K562 (cell line): Measurements from ENCODE around the gene KLHL6. TPM values are rescaled to one million over a fixed set of nuclear protein-coding genes. Genes with fewer than 3 reads are reported as not detected.

Experiments
- polyA plus RNA-seq, 8 experiments: library from polyadenylated mRNA; depleted of rRNA in 4 of 8; stranded (reverse) in 5 of 8; unstranded in 3 of 8; fragments of >200 nt; fragmentation: Nextera tagmentation in 2 of 8; fragmentation: Illumina TruSeq in 1 of 8; extraction: Ambion mirVana in 2 of 8; extraction: Trizol in 1 of 8; gene quantifications; 2 replicates each; pipeline versions ENCODE4 v1.2.1 to v1.2.3, GENCODE V29; 2011 to 2014; ENCODE audit warnings: inconsistent platforms in 1 of 8, missing spikeins in 1 of 8
- small RNA-seq: library from RNA; depleted of rRNA; stranded (forward); fragments of <200 nt; gene quantifications from one replicate; pipeline ENCODE3, GENCODE V24; 2014
- total RNA-seq, 7 experiments: library from RNA; depleted of rRNA in 6 of 7; stranded (reverse); fragments of >200 nt in 6 of 7; fragmentation: Illumina TruSeq in 2 of 7; extraction: Trizol in 2 of 7; gene quantifications; 2 replicates each; pipeline versions ENCODE4 v1.2.1 to v1.2.3, GENCODE V29; 2011 to 2021; ENCODE audit warnings: low replicate concordance in 1 of 7

The KLHL6 gene
- total and polyA plus RNA-seq, 9 of the 15 experiments (the other 6 are each of a cell fraction or from before 2014, with no cell fraction given): 0.18 to 2.1 (median 1.4) TPM

Small RNA genes lying within 50 kb of the gene (small RNA-seq; reads per million reads assigned to genes)
- gene RF00092 (not detected), gene RF00394 (not detected), gene RF01241 (not detected), gene SNORA63D (3.0 reads per million, percentile 88 among the genes with 10 or more reads in this experiment)

Other genes starting within 250 kb of the KLHL6 start
- 3.0 and 3.3 TPM in 2 replicates for gene MCF2L2, start 127.1 kb downstream of the KLHL6 start, total RNA-seq (2014; rRNA removed)
- gene MCF2L2, start 127.1 kb downstream of the KLHL6 start, total RNA-seq (2014; rRNA removed; fragmentation: Illumina TruSeq; extraction: Trizol): 2.9 and 3.4 TPM in 2 replicates
- 3.0 TPM in 2 replicates for gene MCF2L2, start 127.1 kb downstream of the KLHL6 start, total RNA-seq (2015; rRNA removed; fragmentation: Illumina TruSeq; extraction: Trizol)
- 2.1 and 3.2 TPM in 2 replicates for gene MCF2L2, start 127.1 kb downstream of the KLHL6 start, total RNA-seq (2021)
- gene MCF2L2, start 127.1 kb downstream of the KLHL6 start, polyA plus RNA-seq (2011; rRNA removed): 4.1 and 4.9 TPM in 2 replicates
- gene MCF2L2, start 127.1 kb downstream of the KLHL6 start, polyA plus RNA-seq (2014; fragmentation: Illumina TruSeq; extraction: Trizol): 1.7 and 1.9 TPM in 2 replicates
- gene MCF2L2, start 127.1 kb downstream of the KLHL6 start, polyA plus RNA-seq (2014; fragmentation: Nextera tagmentation; extraction: Ambion mirVana): under 1 TPM; 0.56 to 0.96 TPM
- gene MCF2L2, start 127.1 kb downstream of the KLHL6 start, polyA plus RNA-seq (2014; rRNA removed): 3.9 and 4.2 TPM in 2 replicates
- gene KLHL24, start 79.9 kb upstream of the KLHL6 start, total RNA-seq (2014; rRNA removed): 9.5 and 14.2 TPM in 2 replicates
- gene KLHL24, start 79.9 kb upstream of the KLHL6 start, total RNA-seq (2014; rRNA removed; fragmentation: Illumina TruSeq; extraction: Trizol): 14.7 and 18.8 TPM in 2 replicates
- 7.4 and 8.7 TPM in 2 replicates for gene KLHL24, start 79.9 kb upstream of the KLHL6 start, total RNA-seq (2015; rRNA removed; fragmentation: Illumina TruSeq; extraction: Trizol)
- gene KLHL24, start 79.9 kb upstream of the KLHL6 start, total RNA-seq (2021): 14.5 and 21.2 TPM in 2 replicates
- 15.8 and 18.3 TPM in 2 replicates for gene KLHL24, start 79.9 kb upstream of the KLHL6 start, polyA plus RNA-seq (2011; rRNA removed)
- gene KLHL24, start 79.9 kb upstream of the KLHL6 start, polyA plus RNA-seq (2014; fragmentation: Illumina TruSeq; extraction: Trizol): 9.1 and 13.7 TPM in 2 replicates
- gene KLHL24, start 79.9 kb upstream of the KLHL6 start, polyA plus RNA-seq (2014; fragmentation: Nextera tagmentation; extraction: Ambion mirVana): 1 to 10 TPM; 3.3 to 6.6 TPM
- 13.8 and 17.1 TPM in 2 replicates for gene KLHL24, start 79.9 kb upstream of the KLHL6 start, polyA plus RNA-seq (2014; rRNA removed)
- gene YEATS2, start 142.1 kb upstream of the KLHL6 start, total RNA-seq (2014; rRNA removed): 18.4 and 18.8 TPM in 2 replicates
- 21.3 and 22.0 TPM in 2 replicates for gene YEATS2, start 142.1 kb upstream of the KLHL6 start, total RNA-seq (2014; rRNA removed; fragmentation: Illumina TruSeq; extraction: Trizol)
- 20.3 and 22.6 TPM in 2 replicates for gene YEATS2, start 142.1 kb upstream of the KLHL6 start, total RNA-seq (2015; rRNA removed; fragmentation: Illumina TruSeq; extraction: Trizol)
- 18.6 and 19.0 TPM in 2 replicates for gene YEATS2, start 142.1 kb upstream of the KLHL6 start, total RNA-seq (2021)
- gene YEATS2, start 142.1 kb upstream of the KLHL6 start, polyA plus RNA-seq (2011; rRNA removed): 35.2 and 36.6 TPM in 2 replicates
- 25.8 and 27.1 TPM in 2 replicates for gene YEATS2, start 142.1 kb upstream of the KLHL6 start, polyA plus RNA-seq (2014; fragmentation: Illumina TruSeq; extraction: Trizol)
- gene YEATS2, start 142.1 kb upstream of the KLHL6 start, polyA plus RNA-seq (2014; fragmentation: Nextera tagmentation; extraction: Ambion mirVana): 1 to 10 TPM; 1.8 to 2.1 TPM
- 14.7 and 16.7 TPM in 2 replicates for gene YEATS2, start 142.1 kb upstream of the KLHL6 start, polyA plus RNA-seq (2014; rRNA removed)